Ecto neural progenitor cell (in vitro differentiated cells): ENCODE results near the gene TMIGD2.
"Not testable (repeated sequence)": the region's sequence is repeated elsewhere in the genome, so short reads cannot be mapped to it uniquely, and the experiment has no call there.

ENCODE experiments used
- DNase-seq: peaks from one replicate; pipeline ENCODE4 v3.0.0-alpha.2; 2018; ENCODE audit warnings: low spot score

The TMIGD2 gene

DNA sequence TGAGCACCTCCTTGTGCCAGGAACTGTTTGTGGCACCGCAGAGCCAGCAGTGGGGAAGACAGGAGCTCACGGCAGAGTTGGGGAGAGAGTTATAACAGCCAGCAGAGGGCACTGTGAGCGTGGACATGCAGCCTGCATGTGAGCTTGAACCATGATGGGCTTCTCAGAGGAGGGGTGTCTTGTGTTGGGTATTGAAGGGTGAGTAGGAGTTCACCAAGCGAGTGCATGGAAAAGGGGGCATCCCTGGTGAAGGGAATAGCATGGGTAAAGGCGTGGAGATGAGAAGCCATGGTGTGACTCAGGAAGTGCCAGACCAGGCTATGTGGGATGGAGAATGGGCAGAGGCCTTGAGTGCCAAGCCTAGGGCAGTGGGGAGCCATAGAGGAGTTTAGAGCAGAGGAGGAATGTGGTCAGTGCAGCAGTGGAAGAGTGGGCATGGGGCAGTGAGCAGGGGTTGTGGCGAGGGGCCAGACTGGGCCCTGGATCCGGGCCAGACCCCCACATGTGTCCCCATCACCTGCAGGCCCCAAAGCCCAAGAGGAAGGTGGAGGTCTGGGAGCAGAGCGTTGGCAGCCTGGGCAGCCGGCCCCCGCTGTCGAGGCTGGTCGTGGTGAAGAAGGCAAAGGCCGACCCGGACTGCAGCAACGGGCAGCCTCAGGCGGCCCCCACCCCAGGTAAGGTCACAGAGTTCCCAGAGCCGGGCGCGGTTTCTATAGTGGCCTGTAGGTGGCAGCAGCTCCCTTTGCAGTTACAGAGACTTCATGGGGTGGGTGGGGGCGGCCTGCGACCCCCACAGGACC lies 34.9 kb downstream of the TMIGD2 start:
- peak; percentile 78 for DNase-seq

- no peak for DNase-seq
Observed at GRCh38 chr19:4266253-4267000, 35.8 kb downstream of the TMIGD2 start.

DNA sequence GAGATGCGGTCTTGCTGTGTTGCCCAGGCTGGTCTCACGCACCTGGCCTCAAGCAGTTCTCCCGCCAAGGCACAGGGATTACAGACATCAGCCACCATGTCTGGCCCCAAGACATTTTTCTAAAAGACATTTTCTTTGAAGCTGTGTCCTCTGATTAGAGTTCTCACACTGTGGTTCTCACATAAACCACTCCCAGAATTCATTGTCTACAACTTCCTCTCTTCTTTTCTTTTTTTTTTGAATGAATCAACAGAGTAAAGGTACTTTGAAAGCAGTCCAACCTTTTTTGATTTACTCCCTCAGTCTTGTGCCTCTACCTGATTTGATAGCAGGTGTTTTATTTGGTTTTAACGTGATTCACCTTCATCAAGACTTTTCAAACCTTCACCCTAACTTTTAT lies 37.4 kb downstream of the TMIGD2 start:
- DNase-seq, result no peak

DNA sequence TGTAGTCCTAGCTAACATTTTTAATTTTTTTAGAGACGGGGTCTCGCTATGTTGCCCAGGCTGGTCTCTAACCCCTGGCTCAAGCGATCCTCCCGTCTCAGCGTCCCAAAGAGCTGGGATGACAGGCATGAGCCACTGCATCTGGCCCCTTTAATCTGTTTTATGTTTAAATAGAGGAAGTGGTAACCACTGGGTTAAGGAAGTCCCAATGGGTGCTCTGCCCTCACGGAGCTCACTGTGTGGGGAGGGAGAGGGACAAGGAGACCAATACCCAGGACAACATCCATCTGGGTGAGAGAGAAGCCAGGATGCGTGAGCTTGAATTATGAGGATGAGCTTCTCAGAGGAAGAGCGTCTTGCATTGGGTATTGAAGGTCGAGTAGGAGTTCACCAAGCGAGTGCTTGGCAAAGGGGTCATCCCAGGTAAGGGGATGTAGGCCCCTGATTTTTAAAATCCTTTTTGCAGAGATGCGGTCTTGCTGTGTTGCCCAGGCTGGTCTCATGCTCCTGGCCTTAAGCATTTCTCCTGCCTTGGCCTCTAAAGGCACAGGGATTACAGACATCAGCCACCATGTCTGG lies 41.5 kb downstream of the TMIGD2 start:
- DNase-seq, result no peak

DNA sequence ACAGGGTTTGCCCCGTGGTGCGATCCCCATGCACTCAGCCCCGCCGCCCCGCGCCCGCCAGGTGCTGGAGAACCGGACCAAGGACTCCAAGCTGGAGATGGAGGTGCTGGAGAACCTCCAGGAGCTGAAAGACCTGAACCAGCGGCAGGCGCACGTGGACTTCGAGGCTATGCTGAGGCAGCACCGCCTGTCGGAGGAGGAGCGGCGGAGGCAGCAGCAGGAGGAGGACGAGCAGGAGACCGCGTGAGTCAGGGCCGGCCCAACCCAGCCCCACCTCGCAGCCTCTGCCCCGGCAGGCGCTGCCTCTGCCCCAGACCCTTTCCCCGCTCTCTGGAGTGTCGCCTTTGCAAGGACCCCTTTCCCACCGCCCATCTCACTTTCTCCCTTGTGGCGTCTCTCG lies 44.0 kb downstream of the TMIGD2 start:
- no peak for DNase-seq

DNA sequence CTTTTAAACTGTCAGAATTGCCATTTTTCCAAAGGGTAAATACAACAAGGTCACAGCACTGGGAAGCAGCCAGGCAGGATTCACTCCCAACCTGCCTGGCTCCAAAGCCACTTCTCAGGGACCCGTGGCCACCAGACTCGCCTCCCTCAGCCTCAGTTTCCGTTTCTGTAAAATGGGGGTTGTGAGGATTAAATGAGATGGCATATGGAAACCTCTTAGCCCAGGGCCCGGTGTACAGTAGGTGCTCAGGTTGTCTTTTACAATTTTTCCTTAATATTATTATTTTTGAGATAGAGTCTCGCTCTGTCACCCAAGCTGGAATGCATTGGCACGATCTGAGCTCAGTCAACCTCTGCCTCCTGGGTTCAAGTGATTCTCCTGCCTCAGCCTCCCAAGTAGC lies 45.2 kb downstream of the TMIGD2 start:
- DNase-seq, result no peak

DNA sequence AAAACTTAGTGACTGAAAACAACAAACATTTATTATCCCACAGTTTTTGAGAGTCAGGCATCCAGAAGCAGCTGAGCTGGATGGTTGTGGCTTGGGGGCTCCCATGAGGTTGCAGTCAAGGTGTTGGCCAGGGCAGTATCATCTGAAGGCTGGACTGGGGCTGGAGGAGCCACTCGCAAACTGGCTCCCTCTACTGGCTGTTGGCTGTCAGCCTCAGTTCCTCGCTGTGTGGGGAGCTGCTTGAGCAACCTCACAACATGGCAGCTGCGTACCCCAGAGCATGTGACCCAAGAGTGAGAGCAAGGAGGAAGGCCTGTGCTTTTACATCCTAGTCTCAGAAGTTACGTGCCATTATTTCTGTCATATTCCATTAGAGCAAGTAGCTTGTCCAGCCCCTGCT lies 45.6 kb downstream of the TMIGD2 start:
- DNase-seq, result no peak

- peak; percentile 98 for DNase-seq
Observed at GRCh38 chr19:4246767-4247593, 55.2 kb downstream of the TMIGD2 start, which contains the start of gene YJU2. Gene YJU2 (plus strand): TSS chr19:4247080. CDS start chr19:4247147, 67 bp downstream.

DNA sequence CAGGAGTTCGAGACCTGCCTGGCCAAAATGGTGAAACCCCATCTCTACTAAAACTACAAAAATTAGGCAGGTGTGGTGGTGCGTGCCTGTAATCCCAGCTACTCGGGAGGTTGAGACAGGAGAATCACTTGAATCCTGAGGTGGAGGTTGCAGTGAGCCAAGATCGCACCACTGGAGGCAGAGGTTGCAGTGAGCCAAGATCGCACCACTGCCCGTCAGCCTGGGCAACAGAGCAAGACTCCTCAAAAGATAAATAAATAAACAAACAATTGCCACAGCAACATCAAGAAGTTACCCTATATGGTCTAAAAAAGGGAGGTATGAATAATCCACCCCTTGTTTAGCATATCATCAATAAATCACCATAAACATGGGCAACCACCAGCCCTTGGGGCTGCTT lies 56.3 kb downstream of the TMIGD2 start:
- not testable (repeated sequence) for DNase-seq
